HEK293T (cell line): ENCODE results near the gene FKBP7.

Source experiments
- CTCF ChIA-PET: fragments of 350-600 bp; formaldehyde crosslinking; extraction: SDS; loops from one replicate; lab custom pipeline; 2021; ENCODE audit warnings: antibody characterized with exemption, inconsistent platforms; lab: Yijun Ruan, JAX
- POLR2A ChIA-PET: fragments of 350-600 bp; formaldehyde crosslinking; extraction: SDS; loops from one replicate; lab custom pipeline; 2020; ENCODE audit warnings: antibody characterized with exemption, inconsistent platforms; lab: Yijun Ruan, JAX
- DNase-seq: peaks from one replicate; pipeline ENCODE4 v3.0.0; 2012; ENCODE audit warnings: mixed read lengths; ENCODE audit errors: extremely low spot score
- ARNT ChIP-seq: fragments of 450-650 bp; IDR thresholded peaks from 2 replicates; pipeline ENCODE4 v1.6.1; 2017; ENCODE audit warnings: mild to moderate bottlenecking
- BHLHE40 ChIP-seq: fragments of 450-650 bp; IDR thresholded peaks from 2 replicates; pipeline ENCODE4 v1.6.1; 2016; ENCODE audit warnings: mild to moderate bottlenecking, moderate library complexity, borderline replicate concordance
- CTBP1 ChIP-seq: fragments of 450-650 bp; IDR thresholded peaks from 2 replicates; pipeline ENCODE4 v1.6.1; 2016; ENCODE audit warnings: borderline replicate concordance
- ELF4 ChIP-seq: fragments of 450-650 bp; IDR thresholded peaks from 2 replicates; pipeline ENCODE4 v1.6.1; 2017; ENCODE audit warnings: antibody characterized with exemption
- FOXA1 ChIP-seq: fragments of 450-650 bp; IDR thresholded peaks from 2 replicates; pipeline ENCODE4 v1.6.1; 2016; ENCODE audit warnings: mild to moderate bottlenecking
- FOXK2 ChIP-seq: fragments of 450-650 bp; IDR thresholded peaks from 2 replicates; pipeline ENCODE4 v1.6.1; 2016; ENCODE audit warnings: mild to moderate bottlenecking
- FOXM1 ChIP-seq: fragments of 450-650 bp; IDR thresholded peaks from 2 replicates; pipeline ENCODE4 v1.6.1; 2017; ENCODE audit warnings: mild to moderate bottlenecking, borderline replicate concordance
- HDGF ChIP-seq: fragments of 450-650 bp; IDR thresholded peaks from 2 replicates; pipeline ENCODE4 v1.6.1; 2017; ENCODE audit warnings: antibody characterized with exemption, borderline replicate concordance
- L3MBTL2 ChIP-seq: fragments of 450-650 bp; conservative IDR thresholded peaks from 2 replicates; pipeline ENCODE4 v1.6.1; 2016; ENCODE audit warnings: mild to moderate bottlenecking
- LEF1 ChIP-seq: fragments of 450-650 bp; IDR thresholded peaks from 2 replicates; pipeline ENCODE4 v1.6.1; 2017; ENCODE audit warnings: mild to moderate bottlenecking, borderline replicate concordance
- NFRKB ChIP-seq: fragments of 450-650 bp; IDR thresholded peaks from 2 replicates; pipeline ENCODE4 v1.6.1; 2016; ENCODE audit warnings: mild to moderate bottlenecking, moderate library complexity
- SP1 ChIP-seq: fragments of 450-650 bp; IDR thresholded peaks from 2 replicates; pipeline ENCODE4 v1.6.1; 2017
- SUZ12 ChIP-seq: fragments of 450-650 bp; IDR thresholded peaks from 2 replicates; pipeline ENCODE4 v1.6.1; 2016; ENCODE audit warnings: mild to moderate bottlenecking
- TARDBP ChIP-seq: fragments of 450-650 bp; IDR thresholded peaks from 2 replicates; pipeline ENCODE4 v1.6.1; 2016
- ZNF384 ChIP-seq: fragments of 450-650 bp; IDR thresholded peaks from 2 replicates; pipeline ENCODE4 v1.6.1; 2016
- TF ChIP-seq, protein P1 (sequence below): fragments of 450-650 bp; IDR thresholded peaks from 2 replicates; pipeline ENCODE4 v1.6.1; 2016

The FKBP7 gene

DNA sequence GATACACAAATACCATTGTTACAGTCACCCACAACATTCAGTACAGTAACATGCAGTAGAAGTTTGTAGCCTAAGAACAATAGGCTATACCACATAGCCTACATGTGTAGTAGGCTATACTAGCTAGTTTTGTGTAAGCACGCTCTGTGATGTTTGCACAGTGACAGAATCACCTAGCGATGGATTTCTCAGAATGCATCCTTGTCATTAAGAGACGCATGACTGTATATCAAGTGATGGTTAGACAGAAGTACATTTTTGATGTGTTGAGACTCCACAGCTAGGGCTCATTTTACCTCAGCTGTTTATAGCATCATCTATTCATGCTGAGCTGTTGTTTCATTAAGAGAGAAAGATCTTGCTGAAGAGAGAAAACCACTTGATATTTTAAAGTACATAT is 21.2 kb upstream of the FKBP7 start:
- DNase-seq: no peak
- ChIA-PET POLR2A (no interaction called here), CTCF (no interaction called here)
- no peak for TF ChIP-seq NFRKB
- TF ChIP-seq ELF4: no peak
- TF ChIP-seq FOXA1: no peak
- TF ChIP-seq TARDBP: no peak
- no peak for TF ChIP-seq FOXK2
- TF ChIP-seq LEF1: no peak
- TF ChIP-seq SP1: no peak
- no peak for TF ChIP-seq FOXM1
- no peak for TF ChIP-seq HDGF
- no peak for TF ChIP-seq SUZ12
- TF ChIP-seq, protein P1, sequence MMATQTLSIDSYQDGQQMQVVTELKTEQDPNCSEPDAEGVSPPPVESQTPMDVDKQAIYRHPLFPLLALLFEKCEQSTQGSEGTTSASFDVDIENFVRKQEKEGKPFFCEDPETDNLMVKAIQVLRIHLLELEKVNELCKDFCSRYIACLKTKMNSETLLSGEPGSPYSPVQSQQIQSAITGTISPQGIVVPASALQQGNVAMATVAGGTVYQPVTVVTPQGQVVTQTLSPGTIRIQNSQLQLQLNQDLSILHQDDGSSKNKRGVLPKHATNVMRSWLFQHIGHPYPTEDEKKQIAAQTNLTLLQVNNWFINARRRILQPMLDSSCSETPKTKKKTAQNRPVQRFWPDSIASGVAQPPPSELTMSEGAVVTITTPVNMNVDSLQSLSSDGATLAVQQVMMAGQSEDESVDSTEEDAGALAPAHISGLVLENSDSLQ: no peak
- TF ChIP-seq ZNF384: no peak

DNA sequence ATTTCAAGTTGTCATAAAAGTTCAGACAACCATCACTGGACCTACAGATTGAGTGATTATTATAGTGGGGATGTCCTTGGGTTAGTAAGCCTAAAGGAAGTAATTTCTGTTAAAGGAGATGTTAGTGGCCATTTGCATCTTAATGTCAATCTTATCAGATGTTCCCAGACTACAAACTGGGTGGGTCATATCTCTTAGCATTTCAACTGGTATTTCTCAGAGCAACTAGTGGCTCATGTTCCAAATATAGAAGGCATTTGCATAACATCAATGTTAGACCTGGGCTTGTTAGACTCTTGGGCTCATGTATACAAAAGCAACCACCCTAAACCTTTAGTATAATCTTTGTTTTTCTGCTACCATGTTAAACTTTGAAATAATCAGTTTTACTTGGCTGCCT is 19.7 kb upstream of the FKBP7 start:
- ChIA-PET CTCF (interaction anchor here (0.6 kb wide), 1 partner anchor 16 kb away, joined by 3 read pairs; no protein-coding TSS in a partner anchor), POLR2A (no interaction called here)
- no peak for TF ChIP-seq ELF4
- no peak for TF ChIP-seq FOXK2
- TF ChIP-seq, protein P1: no peak
- no peak for TF ChIP-seq CTBP1
- no peak for TF ChIP-seq L3MBTL2
- TF ChIP-seq SUZ12: no peak
- TF ChIP-seq HDGF: no peak
- TF ChIP-seq ARNT: no peak
- no peak for TF ChIP-seq FOXA1
- no peak for TF ChIP-seq NFRKB
- no peak for TF ChIP-seq LEF1
- no peak for DNase-seq

DNA sequence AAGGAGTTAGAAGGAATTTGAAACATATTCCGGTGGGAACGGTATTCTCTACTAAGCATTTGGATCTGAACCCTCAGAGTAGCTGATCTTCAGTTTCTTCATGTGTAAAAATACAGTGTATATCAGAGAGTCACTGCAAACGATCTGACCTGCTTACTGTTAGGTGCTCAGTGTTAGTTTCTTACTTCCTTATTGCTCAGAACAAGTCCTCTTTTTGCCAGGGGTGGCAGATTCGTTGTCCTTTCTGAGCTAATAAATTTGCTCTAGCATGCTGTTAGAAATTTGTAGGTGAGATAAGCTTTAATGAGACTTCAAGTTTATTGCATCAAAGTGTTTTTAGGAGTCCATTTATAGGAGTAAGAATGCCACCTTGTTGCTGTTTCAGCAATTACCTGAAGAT is 17.6 kb upstream of the FKBP7 start:
- CTCF ChIA-PET: interaction anchor here (1.1 kb wide), 1 partner anchor 11 kb away, joined by 4 read pairs; no protein-coding TSS in a partner anchor
- POLR2A ChIA-PET: interaction anchor here (0.9 to 1.9 kb wide), 3 partner anchors 14 to 45 kb away, joined by 3 to 5 read pairs (median 3); partner anchors contain the start of genes PJVK and PRKRA
- TF ChIP-seq HDGF (no peak), ARNT (no peak), SP1 (no peak), FOXK2 (no peak), L3MBTL2 (no peak), ELF4 (no peak), CTBP1 (no peak), SUZ12 (no peak), BHLHE40 (no peak), FOXA1 (no peak), TARDBP (no peak), FOXM1 (no peak), NFRKB (no peak), ZNF384 (no peak), LEF1 (no peak)
- TF ChIP-seq, protein P1: no peak
- no peak for DNase-seq

DNA sequence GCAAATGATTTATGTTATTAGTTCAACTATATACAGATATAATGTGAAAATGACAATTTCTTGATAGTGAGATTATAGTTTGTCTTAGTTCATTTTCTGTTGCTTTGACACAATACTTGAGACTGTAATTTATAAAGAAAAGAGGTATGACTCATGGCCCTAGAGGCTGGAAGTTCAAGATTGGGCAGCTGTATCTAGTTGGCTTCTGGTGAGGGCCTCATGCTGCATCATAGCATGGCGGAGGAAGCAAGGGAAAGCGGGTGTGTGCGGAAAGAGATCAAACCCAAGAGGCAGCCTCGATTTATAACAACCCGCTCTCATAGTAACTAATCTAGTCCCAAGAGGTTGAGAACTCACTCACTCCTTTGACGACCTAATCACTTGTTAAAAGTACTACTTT is 13.2 kb upstream of the FKBP7 start:
- TF ChIP-seq SUZ12: no peak
- no peak for TF ChIP-seq CTBP1
- TF ChIP-seq ARNT: no peak
- TF ChIP-seq TARDBP: no peak
- TF ChIP-seq SP1: no peak
- TF ChIP-seq LEF1: no peak
- TF ChIP-seq L3MBTL2: no peak
- CTCF ChIA-PET: no interaction called here
- POLR2A ChIA-PET: no interaction called here
- no peak for DNase-seq

DNA sequence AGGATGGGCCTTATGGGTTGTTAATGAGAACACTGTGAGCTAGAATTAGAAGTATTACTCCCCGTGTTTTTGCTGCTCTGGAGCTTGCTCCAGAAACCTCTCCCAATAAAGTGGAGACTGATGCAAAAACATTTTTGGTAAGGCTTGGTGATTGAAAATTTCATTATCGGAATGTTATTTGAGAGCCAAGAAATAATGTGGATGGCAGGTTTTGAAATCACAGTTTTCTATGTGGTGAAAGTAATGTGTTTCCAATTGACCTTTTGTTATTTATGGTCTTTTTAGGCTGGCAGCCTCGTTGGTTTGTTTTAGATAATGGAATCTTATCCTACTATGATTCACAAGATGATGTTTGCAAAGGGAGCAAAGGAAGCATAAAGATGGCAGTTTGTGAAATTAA is 7.0 kb upstream of the FKBP7 start:
- no peak for DNase-seq
- ChIA-PET CTCF (interaction anchor here (1.1 kb wide), 1 partner anchor 11 kb away, joined by 4 read pairs; no protein-coding TSS in a partner anchor), POLR2A (interaction anchor here (1.0 kb wide), 1 partner anchor 34 kb away, joined by 3 read pairs; the partner anchor contains the start of genes PJVK and PRKRA)
- TF ChIP-seq TARDBP: no peak
- no peak for TF ChIP-seq SP1
- TF ChIP-seq FOXM1: no peak
- TF ChIP-seq ZNF384: no peak
- no peak for TF ChIP-seq ELF4
- TF ChIP-seq CTBP1: no peak
- TF ChIP-seq LEF1: no peak
- TF ChIP-seq BHLHE40: no peak
- no peak for TF ChIP-seq ARNT
- TF ChIP-seq FOXA1: no peak
- no peak for TF ChIP-seq HDGF
- no peak for TF ChIP-seq SUZ12
- TF ChIP-seq, protein P1: no peak
- TF ChIP-seq FOXK2: no peak
